GM12878 (cell line): Measurements from ENCODE around the gene SDS. TPM values are rescaled to one million over a fixed set of nuclear protein-coding genes. Genes with fewer than 3 reads are reported as not detected.

Experiments used
- ATAC-seq: fragments of 200-7000 bp; cut with Tn5 transposase; 3 replicates; pipeline ENCODE4 v1.9.1; 2020; ENCODE audit warnings: mild to moderate bottlenecking, moderate library complexity
- BruUV-seq: library from RNA; stranded (reverse); fragments of 400-500 nt; replicated peaks from 2 replicates; lab custom pipeline; 2021; lab: Mats Ljungman, UMichigan
- CTCF ChIA-PET: fragments of 300-600 bp; sonication (Branson Sonifier 250); formaldehyde crosslinking; extraction: SDS; loops from one replicate; lab custom pipeline; 2021; ENCODE audit warnings: inconsistent platforms; lab: Yijun Ruan, JAX
- POLR2A ChIA-PET: fragments of 350-600 bp; formaldehyde crosslinking; extraction: SDS; loops from one replicate; lab custom pipeline; 2021; ENCODE audit warnings: inconsistent platforms; lab: Charles Lee
- RAD21 ChIA-PET: fragments of 300-600 bp; sonication (Branson Sonifier 250); formaldehyde crosslinking; loops from one replicate; lab custom pipeline; 2023; ENCODE audit warnings: antibody characterized with exemption; ENCODE audit not compliant: unreplicated experiment; lab: Charles Lee
- SMC1A ChIA-PET: fragments of 300-600 bp; sonication (Branson Sonifier 250); formaldehyde crosslinking; loops from one replicate; lab custom pipeline; 2023; ENCODE audit not compliant: unreplicated experiment, uncharacterized antibody; lab: Charles Lee
- DNase-seq: peaks from one replicate; pipeline ENCODE4 v3.0.0-alpha.2; 2011; ENCODE audit warnings: low read depth, low spot score
- FAIRE-seq: peaks from 3 replicates; lab custom pipeline; 2011; peaks lifted over from hg19 to GRCh38; lab: Jason Lieb, UNC
- H2AFZ ChIP-seq: 2 replicates; pipeline ENCODE4 v1.6.0; 2011; ENCODE audit warnings: low read depth, low read length, control low read depth; ENCODE audit not compliant: control insufficient read depth
- H3K27ac ChIP-seq: 2 replicates; pipeline ENCODE4 v1.5.1; 2011; ENCODE audit warnings: control low read depth; ENCODE audit not compliant: control insufficient read depth, insufficient read depth
- H3K27me3 ChIP-seq, 2 experiments: replicated peaks in 1 of 2; 2 replicates each; pipeline versions ENCODE4 v1.6.0 to v1.6.1; 2011; ENCODE audit warnings: low read length in 1 of 2; ENCODE audit not compliant: control insufficient read depth in 2 of 2, insufficient read depth in 2 of 2
- H3K36me3 ChIP-seq, 2 experiments: 2 replicates each; pipeline ENCODE4 v1.5.1; 2011; ENCODE audit warnings: low read length in 1 of 2; ENCODE audit not compliant: control insufficient read depth in 2 of 2, insufficient read depth in 2 of 2
- H3K4me1 ChIP-seq: 2 replicates; pipeline ENCODE4 v1.6.1; 2011; ENCODE audit warnings: mild to moderate bottlenecking, low read length, moderate library complexity, mixed read lengths; ENCODE audit not compliant: control insufficient read depth, insufficient read depth
- H3K4me2 ChIP-seq: 2 replicates; pipeline ENCODE4 v1.6.0; 2011; ENCODE audit warnings: control low read depth; ENCODE audit not compliant: control insufficient read depth, insufficient read depth
- H3K4me3 ChIP-seq: fragments of 200-600 bp; sonication (generic); 2 replicates; pipeline ENCODE4 v1.5.1; 2016
- H3K79me2 ChIP-seq: 2 replicates; pipeline ENCODE4 v1.6.0; 2011; ENCODE audit warnings: low read length; ENCODE audit not compliant: control insufficient read depth, insufficient read depth
- H3K9ac ChIP-seq: 2 replicates; pipeline ENCODE4 v1.8.0; 2011; ENCODE audit warnings: low read length, control low read depth, mixed read lengths; ENCODE audit not compliant: control insufficient read depth, insufficient read depth
- H3K9me3 ChIP-seq: replicated peaks from 3 replicates; pipeline ENCODE4 v1.5.1; 2011; ENCODE audit warnings: mild to moderate bottlenecking, low read length; ENCODE audit not compliant: control insufficient read depth, insufficient read depth
- H4K20me1 ChIP-seq: 2 replicates; pipeline ENCODE4 v1.6.0; 2011; ENCODE audit not compliant: control insufficient read depth, insufficient read depth
- E4F1 ChIP-seq: fragments of 450-650 bp; IDR thresholded peaks from 2 replicates; pipeline ENCODE4 v1.6.1; 2018; ENCODE audit warnings: borderline replicate concordance, mild to moderate bottlenecking; ENCODE audit not compliant: partially characterized antibody
- POLR2AphosphoS5 ChIP-seq: IDR thresholded peaks from 2 replicates; pipeline ENCODE4 v1.6.1; 2011; ENCODE audit warnings: mild to moderate bottlenecking, low read length, inconsistent platforms
- RAD51 ChIP-seq: fragments of 450-650 bp; IDR thresholded peaks from 2 replicates; pipeline ENCODE4 v1.6.1; 2016; ENCODE audit warnings: moderate library complexity, mild to moderate bottlenecking, inconsistent platforms
- RELB ChIP-seq: fragments of 450-650 bp; IDR thresholded peaks from 2 replicates; pipeline ENCODE4 v1.6.1; 2017; ENCODE audit warnings: low read depth, mild to moderate bottlenecking, moderate library complexity
- SKIL ChIP-seq: fragments of 450-650 bp; IDR thresholded peaks from 2 replicates; pipeline ENCODE4 v1.6.1; 2017; ENCODE audit warnings: mild to moderate bottlenecking, low read depth, inconsistent platforms; ENCODE audit not compliant: poor library complexity, severe bottlenecking
- TAF1 ChIP-seq: IDR thresholded peaks from 2 replicates; pipeline ENCODE4 v1.6.1; 2011; ENCODE audit warnings: mild to moderate bottlenecking, low read depth, low read length, borderline replicate concordance
- ZNF24 ChIP-seq: fragments of 450-650 bp; IDR thresholded peaks from 2 replicates; pipeline ENCODE4 v1.6.1; 2017; ENCODE audit warnings: antibody characterized with exemption, mild to moderate bottlenecking
- WGBS: methylation state at CpG from one replicate; pipeline ENCODE4 v1.1.6; 2016; ENCODE audit warnings: low lambda C conversion rate; ENCODE audit not compliant: insufficient replicate concordance, insufficient coverage; ENCODE audit errors: missing lambda C conversion rate; 5-methylcytosine and 5-hydroxymethylcytosine counted together
- in situ Hi-C: fragments of 300-500 bp; cut with MboI; formaldehyde crosslinking; loops from 9 replicates; pipeline ENCODE4 v1.14.3; 2018; ENCODE audit warnings: mixed read lengths
- intact Hi-C: fragments of 100-400 bp; cut with micrococcal nuclease; formaldehyde crosslinking; loops from one replicate; pipeline ENCODE4 v1.14.2; 2022; ENCODE audit not compliant: unreplicated experiment
- polyA plus RNA-seq, 11 experiments: library from polyadenylated mRNA; depleted of rRNA in 4 of 11; unstranded in 6 of 11; stranded (reverse) in 5 of 11; fragments of >200 nt; fragmentation: Nextera tagmentation in 4 of 11; fragmentation: Illumina TruSeq in 1 of 11; extraction: Ambion mirVana in 4 of 11; extraction: Trizol in 1 of 11; gene quantifications; 1 replicate in 1 of 11; 2 replicates in 10 of 11; pipeline versions ENCODE4 v1.2.1 to v1.2.3, GENCODE V29; 2011 to 2016; ENCODE audit warnings: inconsistent platforms in 2 of 11, missing spikeins in 2 of 11, low read depth in 1 of 11
- total RNA-seq, 4 experiments: library from RNA; depleted of rRNA in 3 of 4; stranded (reverse); fragments of >200 nt in 3 of 4; fragmentation: Illumina TruSeq in 1 of 4; extraction: Trizol in 1 of 4; gene quantifications; 2 replicates each; pipeline versions ENCODE4 v1.2.1 to v1.2.3, GENCODE V29; 2013 to 2021

The SDS gene
- total and polyA plus RNA-seq, 10 of the 15 experiments (the other 5 are each of a cell fraction or from before 2014, with no cell fraction given), result 0.18 TPM; not detected in 9

GRCh38 chr12:113366827-113367226 lies 36.9 kb downstream of the SDS start:
- ChIA-PET CTCF (no interaction called here), SMC1A (interaction anchor here (1.3 kb wide), 1 partner anchor 35 kb away, joined by 3 read pairs; no protein-coding TSS in a partner anchor), RAD21 (no interaction called here), POLR2A (no interaction called here)
- Histone ChIP-seq H3K4me1 (0 out of 2 replicates have a peak, but pooled peaks cover 2% of the 10 kb centered on the region), H4K20me1 (no peaks in the 10 kb centered on the region), H2AFZ (no peak overlapping the region), H3K9me3 (no peaks in the 10 kb centered on the region), H3K4me2 (no peak overlapping the region), H3K27ac (no peak overlapping the region), H3K79me2 (no peaks in the 10 kb centered on the region), H3K27me3 (no peaks in the 10 kb centered on the region), H3K36me3 (no peaks in the 10 kb centered on the region; a peak in 2 of 4 replicates), H3K4me3 (no peak overlapping the region), H3K9ac (no peak overlapping the region)
- in situ Hi-C loops, result no loop called here
- BruUV-seq, result no TSS peak
- WGBS, result 78% methylated on average over 3 of the region's 4 CpGs
- no peak for ATAC-seq
- no peak for FAIRE-seq
- no peak for DNase-seq
- intact Hi-C loops, result no loop called here
- no peak for TF ChIP-seq ZNF24

GRCh38 chr12:113365639-113366395 lies 37.9 kb downstream of the SDS start:
- ChIA-PET SMC1A (interaction anchor here (1.0 to 1.3 kb wide), 2 partner anchors 34 to 170 kb away, joined by 3 read pairs; no protein-coding TSS in a partner anchor), POLR2A (interaction anchor here (0.6 kb wide), 1 partner anchor 154 kb away, joined by 4 read pairs; no protein-coding TSS in a partner anchor), CTCF (no interaction called here), RAD21 (no interaction called here)
- no peaks in the 10 kb centered on the region for H3K79me2 ChIP-seq
- intact Hi-C loops (no loop called here), in situ Hi-C loops (no loop called here)
- no peak overlapping the region for H3K27ac ChIP-seq
- no peaks in the 10 kb centered on the region for H3K27me3 ChIP-seq
- no peak overlapping the region for H3K9ac ChIP-seq
- 0 out of 2 replicates have a peak, but pooled peaks cover 2% of the 10 kb centered on the region for H3K4me1 ChIP-seq
- no peaks in the 10 kb centered on the region; a peak in 2 of 4 replicates for H3K36me3 ChIP-seq
- no peak overlapping the region for H3K4me2 ChIP-seq
- H4K20me1 ChIP-seq, result no peaks in the 10 kb centered on the region
- no peak overlapping the region for H3K4me3 ChIP-seq
- DNase-seq (no peak), FAIRE-seq (no peak), ATAC-seq (no peak)
- BruUV-seq, result no TSS peak
- H3K9me3 ChIP-seq, result no peaks in the 10 kb centered on the region
- WGBS, result 91% methylated on average over 7 of the region's 7 CpGs
- H2AFZ ChIP-seq, result no peak overlapping the region
- TF ChIP-seq TAF1, result no peak
- no peak for TF ChIP-seq RELB
- no peak for TF ChIP-seq RAD51
- TF ChIP-seq E4F1, result no peak
- no peak for TF ChIP-seq POLR2AphosphoS5
- no peak for TF ChIP-seq SKIL
